K562 (cell line): Measurements from ENCODE around the gene OST4. TPM values are rescaled to one million over a fixed set of nuclear protein-coding genes. Genes with fewer than 3 reads are reported as not detected.

ENCODE experiments used
- HMBOX1 ChIP-seq: sonication (generic); IDR thresholded peaks from 2 replicates; pipeline ENCODE4 v1.6.1; 2016
- NR2C1 ChIP-seq, 2 experiments: fragments of 450-650 bp; IDR thresholded peaks; 2 replicates each; pipeline ENCODE4 v1.6.1; 2017; ENCODE audit warnings: mild to moderate bottlenecking in 2 of 2, antibody characterized with exemption in 1 of 2, inconsistent platforms in 1 of 2, missing compliant biosample characterization in 1 of 2, missing genetic modification characterization in 1 of 2
- POLR2H ChIP-seq: IDR thresholded peaks from 2 replicates; pipeline ENCODE4 v1.6.1; 2016; ENCODE audit warnings: missing genetic modification characterization, low read depth, mild to moderate bottlenecking, control low read depth, missing compliant biosample characterization, moderate library complexity
- SETDB1 ChIP-seq: IDR thresholded peaks from one replicate; pipeline ENCODE4 v1.6.1; 2012; ENCODE audit warnings: low read length, control low read depth, inconsistent platforms
- TBP ChIP-seq: optimal IDR thresholded peaks from 2 replicates; pipeline ENCODE3; 2011; ENCODE audit warnings: low read depth, low read length, improper control_type of control experiment
- TRIM24 ChIP-seq, 2 experiments: fragments of 450-650 bp; IDR thresholded peaks; 2 replicates each; pipeline ENCODE4 v1.6.1; 2016
- ZNF124 ChIP-seq: sonication (generic); formaldehyde crosslinking; IDR thresholded peaks from 2 replicates; pipeline ENCODE4 v1.8.1; 2022; ENCODE audit warnings: missing genetic modification reagents
- ZNF212 ChIP-seq: fragments of 450-650 bp; formaldehyde crosslinking; IDR thresholded peaks from 2 replicates; pipeline ENCODE4 v1.4.0; 2020; ENCODE audit warnings: mild to moderate bottlenecking
- ZNF253 ChIP-seq: fragments of 250-450 bp; sonication (Bioruptor Pico); conservative IDR thresholded peaks from 2 replicates; pipeline ENCODE4 v1.6.1; 2021; ENCODE audit warnings: mild to moderate bottlenecking
- ZNF263 ChIP-seq: sonication (generic); formaldehyde crosslinking; IDR thresholded peaks from 2 replicates; pipeline ENCODE4 v1.8.0; 2022; ENCODE audit warnings: mild to moderate bottlenecking, missing genetic modification reagents, borderline replicate concordance
- ZNF347 ChIP-seq: fragments of 450-650 bp; formaldehyde crosslinking; IDR thresholded peaks from 2 replicates; pipeline ENCODE4 v1.4.0; 2020; ENCODE audit warnings: low read depth, mild to moderate bottlenecking, moderate library complexity
- ZNF507 ChIP-seq: conservative IDR thresholded peaks from 2 replicates; pipeline ENCODE4 v1.6.1; 2017; ENCODE audit warnings: missing genetic modification characterization, missing compliant biosample characterization
- polyA plus RNA-seq, 8 experiments: library from polyadenylated mRNA; depleted of rRNA in 4 of 8; stranded (reverse) in 5 of 8; unstranded in 3 of 8; fragments of >200 nt; fragmentation: Nextera tagmentation in 2 of 8; fragmentation: Illumina TruSeq in 1 of 8; extraction: Ambion mirVana in 2 of 8; extraction: Trizol in 1 of 8; gene quantifications; 2 replicates each; pipeline versions ENCODE4 v1.2.1 to v1.2.3, GENCODE V29; 2011 to 2014; ENCODE audit warnings: inconsistent platforms in 1 of 8, missing spikeins in 1 of 8
- total RNA-seq, 7 experiments: library from RNA; depleted of rRNA in 6 of 7; stranded (reverse); fragments of >200 nt in 6 of 7; fragmentation: Illumina TruSeq in 2 of 7; extraction: Trizol in 2 of 7; gene quantifications; 2 replicates each; pipeline versions ENCODE4 v1.2.1 to v1.2.3, GENCODE V29; 2011 to 2021; ENCODE audit warnings: low replicate concordance in 1 of 7
- TF ChIP-seq, protein P1 (sequence below): fragments of 450-650 bp; IDR thresholded peaks from 2 replicates; pipeline ENCODE4 v1.6.1; 2016; ENCODE audit warnings: mild to moderate bottlenecking, moderate library complexity

Gene OST4
- total and polyA plus RNA-seq, 9 of the 15 experiments (the other 6 are each of a cell fraction or from before 2014, with no cell fraction given) = 186 to 1,155 (median 355) TPM

DNA sequence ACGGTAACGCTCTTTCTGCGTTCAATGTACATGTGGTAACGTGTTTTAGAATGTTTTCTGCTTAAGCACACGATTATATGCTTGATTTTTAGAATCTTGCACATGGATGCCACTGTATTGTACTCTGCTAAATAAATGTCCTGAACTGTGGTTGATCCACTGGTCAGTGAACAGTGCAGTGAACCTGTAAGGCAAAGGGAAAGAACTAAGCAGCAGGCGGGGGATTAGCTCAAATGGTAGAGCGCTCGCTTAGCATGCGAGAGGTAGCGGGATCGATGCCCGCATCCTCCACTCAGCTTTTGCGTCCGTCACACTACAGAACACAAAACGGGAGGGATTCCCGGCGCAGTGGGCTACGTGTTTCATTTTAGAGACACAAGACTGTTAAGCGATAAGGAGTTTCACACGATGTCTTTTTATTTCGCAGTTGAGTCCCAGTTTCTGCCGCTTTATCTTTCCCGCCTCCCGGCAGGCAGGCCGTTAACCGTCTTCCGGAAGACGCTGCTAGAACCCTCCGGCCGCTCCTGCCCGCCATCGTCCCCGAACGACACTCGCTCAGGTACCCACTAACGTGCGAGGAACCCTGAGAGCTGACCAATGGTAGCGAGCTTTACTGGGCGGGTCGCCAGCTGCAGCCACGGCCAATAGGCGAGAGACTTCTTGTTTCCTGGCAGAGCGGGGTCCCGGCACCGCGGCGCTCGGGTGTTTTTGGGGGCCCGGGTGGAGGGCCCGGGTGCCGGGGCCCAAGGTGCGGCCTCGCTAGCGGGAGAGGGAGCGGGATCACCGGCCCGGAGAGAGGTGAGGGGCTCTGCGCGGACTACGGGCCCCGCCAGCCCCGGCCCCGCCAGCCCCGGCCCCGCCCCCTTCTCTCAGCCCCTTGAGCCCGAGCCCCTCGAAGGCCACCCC is 20.2 kb downstream of the OST4 start, which contains the start of gene AGBL5 (continued):
- TF ChIP-seq ZNF212 (CRISPR knock-in tag) (no peak), ZNF263 (CRISPR knock-in tag) (peak; percentile 53; the same call in 1 of the 2 replicates), SETDB1 (no peak), TBP (peak; percentile 98), ZNF347 (CRISPR knock-in tag) (no peak), ZNF253 (CRISPR knock-in tag) (no peak; the same call in 1 of the 2 replicates), POLR2H (tag) (peak; percentile 100), ZNF507 (tag) (no peak), ZNF124 (CRISPR knock-in tag) (no peak), NR2C1 (IDR thresholded peaks at IDR 0.05) (0 out of 2 replicates have a peak, but pooled peaks have one; percentile 17), NR2C1 (tag; IDR thresholded peaks at IDR 0.05) (0 out of 2 replicates have a peak, but pooled peaks have one; percentile 54), HMBOX1 (0 out of 2 replicates have a peak, but pooled peaks have one; percentile 63), TRIM24 (IDR thresholded peaks at IDR 0.05) (peak in 1 of 2 experiments; percentile 71; a peak in 2 of 4 replicates)
- TF ChIP-seq, protein P1, sequence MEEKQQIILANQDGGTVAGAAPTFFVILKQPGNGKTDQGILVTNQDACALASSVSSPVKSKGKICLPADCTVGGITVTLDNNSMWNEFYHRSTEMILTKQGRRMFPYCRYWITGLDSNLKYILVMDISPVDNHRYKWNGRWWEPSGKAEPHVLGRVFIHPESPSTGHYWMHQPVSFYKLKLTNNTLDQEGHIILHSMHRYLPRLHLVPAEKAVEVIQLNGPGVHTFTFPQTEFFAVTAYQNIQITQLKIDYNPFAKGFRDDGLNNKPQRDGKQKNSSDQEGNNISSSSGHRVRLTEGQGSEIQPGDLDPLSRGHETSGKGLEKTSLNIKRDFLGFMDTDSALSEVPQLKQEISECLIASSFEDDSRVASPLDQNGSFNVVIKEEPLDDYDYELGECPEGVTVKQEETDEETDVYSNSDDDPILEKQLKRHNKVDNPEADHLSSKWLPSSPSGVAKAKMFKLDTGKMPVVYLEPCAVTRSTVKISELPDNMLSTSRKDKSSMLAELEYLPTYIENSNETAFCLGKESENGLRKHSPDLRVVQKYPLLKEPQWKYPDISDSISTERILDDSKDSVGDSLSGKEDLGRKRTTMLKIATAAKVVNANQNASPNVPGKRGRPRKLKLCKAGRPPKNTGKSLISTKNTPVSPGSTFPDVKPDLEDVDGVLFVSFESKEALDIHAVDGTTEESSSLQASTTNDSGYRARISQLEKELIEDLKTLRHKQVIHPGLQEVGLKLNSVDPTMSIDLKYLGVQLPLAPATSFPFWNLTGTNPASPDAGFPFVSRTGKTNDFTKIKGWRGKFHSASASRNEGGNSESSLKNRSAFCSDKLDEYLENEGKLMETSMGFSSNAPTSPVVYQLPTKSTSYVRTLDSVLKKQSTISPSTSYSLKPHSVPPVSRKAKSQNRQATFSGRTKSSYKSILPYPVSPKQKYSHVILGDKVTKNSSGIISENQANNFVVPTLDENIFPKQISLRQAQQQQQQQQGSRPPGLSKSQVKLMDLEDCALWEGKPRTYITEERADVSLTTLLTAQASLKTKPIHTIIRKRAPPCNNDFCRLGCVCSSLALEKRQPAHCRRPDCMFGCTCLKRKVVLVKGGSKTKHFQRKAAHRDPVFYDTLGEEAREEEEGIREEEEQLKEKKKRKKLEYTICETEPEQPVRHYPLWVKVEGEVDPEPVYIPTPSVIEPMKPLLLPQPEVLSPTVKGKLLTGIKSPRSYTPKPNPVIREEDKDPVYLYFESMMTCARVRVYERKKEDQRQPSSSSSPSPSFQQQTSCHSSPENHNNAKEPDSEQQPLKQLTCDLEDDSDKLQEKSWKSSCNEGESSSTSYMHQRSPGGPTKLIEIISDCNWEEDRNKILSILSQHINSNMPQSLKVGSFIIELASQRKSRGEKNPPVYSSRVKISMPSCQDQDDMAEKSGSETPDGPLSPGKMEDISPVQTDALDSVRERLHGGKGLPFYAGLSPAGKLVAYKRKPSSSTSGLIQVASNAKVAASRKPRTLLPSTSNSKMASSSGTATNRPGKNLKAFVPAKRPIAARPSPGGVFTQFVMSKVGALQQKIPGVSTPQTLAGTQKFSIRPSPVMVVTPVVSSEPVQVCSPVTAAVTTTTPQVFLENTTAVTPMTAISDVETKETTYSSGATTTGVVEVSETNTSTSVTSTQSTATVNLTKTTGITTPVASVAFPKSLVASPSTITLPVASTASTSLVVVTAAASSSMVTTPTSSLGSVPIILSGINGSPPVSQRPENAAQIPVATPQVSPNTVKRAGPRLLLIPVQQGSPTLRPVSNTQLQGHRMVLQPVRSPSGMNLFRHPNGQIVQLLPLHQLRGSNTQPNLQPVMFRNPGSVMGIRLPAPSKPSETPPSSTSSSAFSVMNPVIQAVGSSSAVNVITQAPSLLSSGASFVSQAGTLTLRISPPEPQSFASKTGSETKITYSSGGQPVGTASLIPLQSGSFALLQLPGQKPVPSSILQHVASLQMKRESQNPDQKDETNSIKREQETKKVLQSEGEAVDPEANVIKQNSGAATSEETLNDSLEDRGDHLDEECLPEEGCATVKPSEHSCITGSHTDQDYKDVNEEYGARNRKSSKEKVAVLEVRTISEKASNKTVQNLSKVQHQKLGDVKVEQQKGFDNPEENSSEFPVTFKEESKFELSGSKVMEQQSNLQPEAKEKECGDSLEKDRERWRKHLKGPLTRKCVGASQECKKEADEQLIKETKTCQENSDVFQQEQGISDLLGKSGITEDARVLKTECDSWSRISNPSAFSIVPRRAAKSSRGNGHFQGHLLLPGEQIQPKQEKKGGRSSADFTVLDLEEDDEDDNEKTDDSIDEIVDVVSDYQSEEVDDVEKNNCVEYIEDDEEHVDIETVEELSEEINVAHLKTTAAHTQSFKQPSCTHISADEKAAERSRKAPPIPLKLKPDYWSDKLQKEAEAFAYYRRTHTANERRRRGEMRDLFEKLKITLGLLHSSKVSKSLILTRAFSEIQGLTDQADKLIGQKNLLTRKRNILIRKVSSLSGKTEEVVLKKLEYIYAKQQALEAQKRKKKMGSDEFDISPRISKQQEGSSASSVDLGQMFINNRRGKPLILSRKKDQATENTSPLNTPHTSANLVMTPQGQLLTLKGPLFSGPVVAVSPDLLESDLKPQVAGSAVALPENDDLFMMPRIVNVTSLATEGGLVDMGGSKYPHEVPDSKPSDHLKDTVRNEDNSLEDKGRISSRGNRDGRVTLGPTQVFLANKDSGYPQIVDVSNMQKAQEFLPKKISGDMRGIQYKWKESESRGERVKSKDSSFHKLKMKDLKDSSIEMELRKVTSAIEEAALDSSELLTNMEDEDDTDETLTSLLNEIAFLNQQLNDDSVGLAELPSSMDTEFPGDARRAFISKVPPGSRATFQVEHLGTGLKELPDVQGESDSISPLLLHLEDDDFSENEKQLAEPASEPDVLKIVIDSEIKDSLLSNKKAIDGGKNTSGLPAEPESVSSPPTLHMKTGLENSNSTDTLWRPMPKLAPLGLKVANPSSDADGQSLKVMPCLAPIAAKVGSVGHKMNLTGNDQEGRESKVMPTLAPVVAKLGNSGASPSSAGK = peak; percentile 99
